Mucosa of descending colon (tissue), 3 donors: Measurements from ENCODE around the gene MAN1A2. TPM values are rescaled to one million over a fixed set of nuclear protein-coding genes. Genes with fewer than 3 reads are reported as not detected.

Source experiments
- ATAC-seq: fragments of 200-7000 bp; cut with Tn5 transposase; one replicate; pipeline ENCODE4 v1.9.1; 2020; ENCODE audit warnings: mild to moderate bottlenecking, moderate library complexity
- DNase-seq, 3 donors: peaks; one replicate each; pipeline ENCODE4 v3.0.0-alpha.2; 2020
- H3K36me3 ChIP-seq: fragments of 200-600 bp; one replicate; pipeline ENCODE4 v1.8.0; 2021; ENCODE audit warnings: low read depth, mild to moderate bottlenecking
- H3K4me1 ChIP-seq: fragments of 200-600 bp; one replicate; pipeline ENCODE4 v1.8.0; 2021; ENCODE audit warnings: low read depth, mild to moderate bottlenecking
- H3K4me3 ChIP-seq: fragments of 200-600 bp; one replicate; pipeline ENCODE4 v1.8.0; 2021; ENCODE audit warnings: mild to moderate bottlenecking
- H3K9me3 ChIP-seq: fragments of 200-600 bp; one replicate; pipeline ENCODE4 v1.8.0; 2021; ENCODE audit warnings: mild to moderate bottlenecking
- CTCF ChIP-seq: fragments of 200-600 bp; IDR thresholded peaks from one replicate; pipeline ENCODE4 v1.8.0; 2022; ENCODE audit warnings: antibody characterized with exemption, mild to moderate bottlenecking
- intact Hi-C, 2 donors: fragments of 100-400 bp; cut with DNase I in 1 of 2; cut with micrococcal nuclease in 1 of 2; formaldehyde crosslinking; loops; one replicate each; pipeline versions ENCODE4 v1.11.0 to v1.11.1; 2022; cut with DNase I, micrococcal nuclease
- total RNA-seq, 3 donors: library from RNA; stranded (reverse); fragmentation: NEBNext Ultra II Directional in 2 of 3; extraction: Animal tissue kit (Norgen Biotek cat#: 25700) in 2 of 3; gene quantifications; one replicate each; pipeline versions ENCODE4 v1.2.1 to v1.2.4, GENCODE V29; 2021 to 2023
- donor health status: DM: no; HTN: no; CAD: no; lungs with moderate emphysema.
- donor health status: DM: no; HTN: no; CAD: no.
- donor health status: DM: no; HTN: yes; CAD: no.

Gene MAN1A2
- total RNA-seq, 3 donors from 2014 or later, result 29.1 to 59.6 (median 32.4) TPM

GRCh38 chr1:117576236-117576635 is 209.0 kb downstream of the MAN1A2 start:
- Histone ChIP-seq H3K4me3 (no peak overlapping the region), H3K36me3 (no peaks in the 10 kb centered on the region), H3K9me3 (no peaks in the 10 kb centered on the region), H3K4me1 (peaks cover 11% of the 10 kb centered on the region)
- intact Hi-C loops, result no loop called here
- no peak for ATAC-seq
- DNase-seq, result no peak
- TF ChIP-seq CTCF, result no peak

- H3K9me3 ChIP-seq, result no peaks in the 10 kb centered on the region
- intact Hi-C loops, result no loop called here
- no peak for TF ChIP-seq CTCF
- no peak overlapping the region for H3K4me3 ChIP-seq
- ATAC-seq (no peak), DNase-seq (no peak)
- peaks cover 2% of the 10 kb centered on the region for H3K4me1 ChIP-seq
- H3K36me3 ChIP-seq, result no peaks in the 10 kb centered on the region
Observed at GRCh38 chr1:117577191-117577885, 210.1 kb downstream of the MAN1A2 start.

- no peaks in the 10 kb centered on the region for H3K36me3 ChIP-seq
- no peaks in the 10 kb centered on the region for H3K4me1 ChIP-seq
- ATAC-seq, result no peak
- intact Hi-C loops, result no loop called here
- no peak for DNase-seq
- no peak for TF ChIP-seq CTCF
- no peak overlapping the region for H3K4me3 ChIP-seq
- no peaks in the 10 kb centered on the region for H3K9me3 ChIP-seq
Observed at GRCh38 chr1:117578466-117578865, 211.2 kb downstream of the MAN1A2 start.

Other genes starting within 250 kb of the MAN1A2 start
- gene TRIM45, start 245.7 kb upstream of the MAN1A2 start, total RNA-seq, result 1 to 10 TPM; 2.0 to 2.9 (median 2.5) TPM
- gene VTCN1, start 156.5 kb upstream of the MAN1A2 start, total RNA-seq, result not detected
- gene TENT5C, start 238.6 kb downstream of the MAN1A2 start, total RNA-seq, result 10 to 100 TPM; 16.5 to 37.4 (median 32.1) TPM